Activated CD4-positive, alpha-beta T cell treated with anti-CD3 and anti-CD28 coated beads, Interleukin-2, amount 10 ng/mL, durations not matched to agents 7 days and 5 days (primary cell): Measurements from ENCODE around the gene NOTUM. TPM values are rescaled to one million over a fixed set of nuclear protein-coding genes. Genes with fewer than 3 reads are reported as not detected.
A peak's percentile ranks its signal among the peaks of the same experiment; 100 is the strongest.
"Not testable (repeated sequence)": the region's sequence is repeated elsewhere in the genome, so short reads cannot be mapped to it uniquely, and the experiment has no call there.

ENCODE experiments used
- CTCF ChIA-PET: fragments of 350-600 bp; sonication (Branson Sonifier 250); formaldehyde crosslinking; loops from one replicate; lab custom pipeline; 2021; ENCODE audit warnings: antibody characterized with exemption; lab: Charles Lee
- POLR2A ChIA-PET: fragments of 350-600 bp; sonication (Branson Sonifier 250); formaldehyde crosslinking; loops from one replicate; lab custom pipeline; 2021; ENCODE audit warnings: antibody characterized with exemption; lab: Charles Lee
- DNase-seq: peaks from one replicate; pipeline ENCODE4 v3.0.0-alpha.2; 2020
- H3K27ac Mint-ChIP-seq: one replicate; pipeline ENCODE4 v1.8.0; 2021; ENCODE audit warnings: mild to moderate bottlenecking, moderate library complexity, mixed read lengths
- H3K27me3 Mint-ChIP-seq: one replicate; pipeline ENCODE4 v1.8.0; 2021; ENCODE audit warnings: mixed read lengths
- H3K36me3 Mint-ChIP-seq: one replicate; pipeline ENCODE4 v1.8.0; 2021; ENCODE audit warnings: low read depth, mixed read lengths
- H3K4me1 Mint-ChIP-seq: one replicate; pipeline ENCODE4 v1.8.0; 2021; ENCODE audit warnings: mixed read lengths
- H3K4me3 Mint-ChIP-seq: one replicate; pipeline ENCODE4 v1.8.0; 2021; ENCODE audit warnings: mild to moderate bottlenecking, moderate library complexity, mixed read lengths
- H3K9me3 Mint-ChIP-seq: one replicate; pipeline ENCODE4 v1.8.0; 2021; ENCODE audit warnings: mixed read lengths
- total RNA-seq, 2 experiments: library from RNA; stranded (reverse); gene quantifications; one replicate each; pipeline ENCODE4 v1.2.3, GENCODE V29; 2021

NOTUM gene
- total RNA-seq, 2 experiments from 2014 or later = 0.23 to 0.55 TPM

DNA sequence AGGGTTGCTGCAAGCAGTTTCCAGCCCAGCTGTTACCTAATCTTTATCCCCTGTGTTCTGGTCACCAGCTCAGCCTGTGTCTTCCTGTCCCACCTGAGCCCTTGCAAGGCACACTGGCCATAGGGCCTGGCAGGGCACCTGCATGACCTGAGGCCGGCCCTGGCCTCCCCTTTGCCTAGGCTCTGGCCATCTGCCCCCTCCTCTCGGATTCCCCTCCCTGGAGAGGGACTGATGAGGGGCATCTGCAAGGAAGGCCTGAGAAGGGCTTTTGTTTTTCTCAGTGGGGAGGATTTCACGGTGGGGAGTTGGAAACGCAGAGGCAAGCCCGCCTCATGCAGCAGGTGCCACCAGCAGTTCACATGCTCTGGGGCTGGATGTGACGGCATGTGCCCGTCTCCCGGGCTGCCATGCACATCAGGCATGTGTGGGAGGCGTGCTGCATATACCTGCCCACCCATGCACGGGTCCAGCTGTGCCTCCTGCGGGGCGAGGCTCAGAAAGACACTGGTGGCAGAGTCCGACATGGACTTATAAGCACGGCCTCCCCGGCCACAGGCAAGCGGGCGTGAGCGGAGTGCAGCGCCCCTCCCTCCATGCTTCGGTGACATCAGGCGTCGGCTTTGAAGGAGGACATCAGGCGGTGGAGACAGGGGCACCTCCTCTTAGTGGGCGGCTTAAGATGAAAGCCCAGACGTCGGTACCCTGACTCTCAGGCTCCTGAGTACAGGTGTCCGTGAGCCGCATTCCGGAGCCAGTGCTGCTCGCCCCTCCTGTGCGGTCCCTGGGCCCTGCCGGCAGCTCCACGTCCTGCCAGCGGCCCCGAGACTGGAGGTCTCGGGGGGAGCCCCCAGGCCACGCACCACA is 33.0 kb upstream of the NOTUM start:
- Mint-ChIP-seq H3K9me3 (no peaks in the 10 kb centered on the region), H3K27ac (no peak overlapping the region), H3K4me3 (no peak overlapping the region), H3K4me1 (peaks cover 2% of the 10 kb centered on the region), H3K27me3 (no peaks in the 10 kb centered on the region), H3K36me3 (no peaks in the 10 kb centered on the region)
- ChIA-PET CTCF (interaction anchor here (1.1 kb wide), 1 partner anchor 232 kb away, joined by 5 read pairs; no protein-coding TSS in a partner anchor), POLR2A (no interaction called here)
- DNase-seq = no peak

- no peaks in the 10 kb centered on the region for H3K9me3 Mint-ChIP-seq
- H3K36me3 Mint-ChIP-seq = peaks cover 1% of the 10 kb centered on the region
- ChIA-PET CTCF (interaction anchor here (0.5 kb wide), 1 partner anchor 438 kb away, joined by 3 read pairs; no protein-coding TSS in a partner anchor), POLR2A (no interaction called here)
- H3K27me3 Mint-ChIP-seq = no peaks in the 10 kb centered on the region
- H3K4me1 Mint-ChIP-seq = peaks cover 2% of the 10 kb centered on the region
- no peak overlapping the region for H3K27ac Mint-ChIP-seq
- H3K4me3 Mint-ChIP-seq = no peak overlapping the region
- DNase-seq = no peak
Measured at GRCh38 chr17:81992306-81993102, 31.5 kb upstream of the NOTUM start.

GRCh38 chr17:81991684-81992305 is 30.8 kb upstream of the NOTUM start:
- no peak for DNase-seq
- CTCF ChIA-PET = no interaction called here
- H3K27ac Mint-ChIP-seq = no peak overlapping the region
- no peaks in the 10 kb centered on the region for H3K27me3 Mint-ChIP-seq
- peaks cover 1% of the 10 kb centered on the region for H3K36me3 Mint-ChIP-seq
- no peak overlapping the region for H3K4me3 Mint-ChIP-seq
- POLR2A ChIA-PET = no interaction called here
- peaks cover 4% of the 10 kb centered on the region for H3K4me1 Mint-ChIP-seq
- H3K9me3 Mint-ChIP-seq = no peaks in the 10 kb centered on the region

DNA sequence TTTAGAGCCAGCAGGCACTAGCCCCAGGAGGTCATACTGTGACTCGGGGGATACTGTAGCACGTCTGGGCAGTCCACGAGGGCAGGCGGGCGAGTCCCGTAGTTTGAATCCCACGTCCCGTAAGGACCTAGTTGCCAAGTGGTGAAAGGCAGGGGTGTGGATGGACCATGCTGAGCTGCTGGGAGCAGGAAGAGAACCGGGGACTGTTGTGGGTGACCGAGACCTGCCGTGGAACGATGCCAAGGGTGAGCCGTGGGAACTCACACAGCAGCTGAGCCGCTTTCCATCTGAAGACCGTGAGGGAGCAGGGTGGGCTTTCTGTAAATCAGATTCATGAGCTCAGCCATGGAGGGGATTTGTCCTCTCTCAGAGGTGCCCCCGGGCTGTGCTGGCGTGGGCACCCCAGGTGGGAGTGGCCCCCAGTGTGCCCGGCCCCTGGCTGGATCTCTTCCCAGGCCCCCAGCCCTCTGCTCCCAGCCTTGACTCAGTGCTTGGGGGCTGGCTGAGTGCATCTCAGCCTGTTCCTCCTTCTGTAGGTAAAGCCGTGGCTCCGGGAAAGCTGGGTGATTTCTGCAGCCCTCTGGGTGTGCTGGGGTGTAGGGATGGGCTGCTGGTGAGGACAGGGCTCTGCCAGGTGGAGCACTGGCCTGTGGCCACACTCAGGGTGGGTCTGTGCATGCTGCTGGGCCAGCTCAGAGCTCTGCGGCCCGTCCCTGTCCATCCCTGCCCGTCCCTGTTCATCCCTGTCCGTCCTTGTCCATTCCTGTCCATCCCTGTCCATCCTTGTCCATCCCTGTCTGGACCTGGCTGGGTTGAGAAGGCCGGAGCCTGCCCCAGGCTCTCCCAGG is 30.1 kb upstream of the NOTUM start:
- H3K36me3 Mint-ChIP-seq = peaks cover 6% of the 10 kb centered on the region
- no peak overlapping the region for H3K4me3 Mint-ChIP-seq
- no peak overlapping the region for H3K27ac Mint-ChIP-seq
- no peaks in the 10 kb centered on the region for H3K27me3 Mint-ChIP-seq
- ChIA-PET POLR2A (no interaction called here), CTCF (interaction anchor here (0.9 to 1.7 kb wide), 2 partner anchors 13 to 31 kb away, joined by 3 read pairs; no protein-coding TSS in a partner anchor)
- no peaks in the 10 kb centered on the region for H3K9me3 Mint-ChIP-seq
- no peak for DNase-seq
- H3K4me1 Mint-ChIP-seq = peaks cover 4% of the 10 kb centered on the region

GRCh38 chr17:81987161-81987770 is 26.3 kb upstream of the NOTUM start:
- peaks cover 19% of the 10 kb centered on the region for H3K4me1 Mint-ChIP-seq
- no peaks in the 10 kb centered on the region for H3K27me3 Mint-ChIP-seq
- ChIA-PET POLR2A (no interaction called here), CTCF (no interaction called here)
- no peaks in the 10 kb centered on the region for H3K9me3 Mint-ChIP-seq
- no peak for DNase-seq
- no peak overlapping the region for H3K4me3 Mint-ChIP-seq
- peaks cover 19% of the 10 kb centered on the region for H3K36me3 Mint-ChIP-seq
- no peak overlapping the region for H3K27ac Mint-ChIP-seq

GRCh38 chr17:81986606-81987005 is 25.6 kb upstream of the NOTUM start:
- peaks cover 19% of the 10 kb centered on the region for H3K36me3 Mint-ChIP-seq
- no peak overlapping the region for H3K4me3 Mint-ChIP-seq
- CTCF ChIA-PET = interaction anchor here (1.1 kb wide), 1 partner anchor 27 kb away, joined by 4 read pairs; no protein-coding TSS in a partner anchor
- H3K27me3 Mint-ChIP-seq = no peaks in the 10 kb centered on the region
- POLR2A ChIA-PET = no interaction called here
- no peaks in the 10 kb centered on the region for H3K9me3 Mint-ChIP-seq
- no peak for DNase-seq
- no peak overlapping the region for H3K27ac Mint-ChIP-seq
- peaks cover 23% of the 10 kb centered on the region for H3K4me1 Mint-ChIP-seq

DNA sequence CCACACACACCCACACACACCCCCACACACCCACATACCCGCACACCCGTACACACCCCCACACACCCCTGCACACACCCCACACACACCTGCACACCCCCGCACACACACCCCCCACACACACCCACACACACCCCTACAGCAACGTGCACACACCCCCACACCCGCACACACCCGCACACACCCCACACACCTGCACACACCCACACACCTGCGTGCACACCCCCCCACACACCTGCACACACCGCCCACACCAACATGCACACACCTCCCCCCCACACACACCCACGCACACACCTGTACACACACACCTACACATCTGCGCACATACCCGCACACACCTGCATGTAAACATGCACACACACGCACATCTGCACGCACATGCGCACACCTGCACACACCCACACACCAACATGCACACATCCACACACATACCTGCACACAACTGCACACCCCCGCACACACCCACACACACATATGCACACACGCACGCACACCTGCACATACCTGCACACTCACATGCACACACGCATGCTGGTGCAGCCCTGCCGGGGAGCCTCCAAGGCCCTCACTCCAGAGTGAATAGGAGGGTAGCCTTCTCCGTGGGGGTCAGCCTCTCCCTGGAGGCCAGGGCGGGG is 23.9 kb upstream of the NOTUM start:
- no peaks in the 10 kb centered on the region for H3K27me3 Mint-ChIP-seq
- H3K9me3 Mint-ChIP-seq = no peaks in the 10 kb centered on the region
- CTCF ChIA-PET = interaction anchor here (0.9 to 1.0 kb wide), 2 partner anchors 8 to 36 kb away, joined by 3 to 4 read pairs; no protein-coding TSS in a partner anchor
- POLR2A ChIA-PET = no interaction called here
- H3K4me3 Mint-ChIP-seq = no peak overlapping the region
- DNase-seq = no peak
- peak overlapping the region; percentile 2 for H3K27ac Mint-ChIP-seq
- peaks cover 35% of the 10 kb centered on the region for H3K4me1 Mint-ChIP-seq
- peaks cover 27% of the 10 kb centered on the region for H3K36me3 Mint-ChIP-seq

DNA sequence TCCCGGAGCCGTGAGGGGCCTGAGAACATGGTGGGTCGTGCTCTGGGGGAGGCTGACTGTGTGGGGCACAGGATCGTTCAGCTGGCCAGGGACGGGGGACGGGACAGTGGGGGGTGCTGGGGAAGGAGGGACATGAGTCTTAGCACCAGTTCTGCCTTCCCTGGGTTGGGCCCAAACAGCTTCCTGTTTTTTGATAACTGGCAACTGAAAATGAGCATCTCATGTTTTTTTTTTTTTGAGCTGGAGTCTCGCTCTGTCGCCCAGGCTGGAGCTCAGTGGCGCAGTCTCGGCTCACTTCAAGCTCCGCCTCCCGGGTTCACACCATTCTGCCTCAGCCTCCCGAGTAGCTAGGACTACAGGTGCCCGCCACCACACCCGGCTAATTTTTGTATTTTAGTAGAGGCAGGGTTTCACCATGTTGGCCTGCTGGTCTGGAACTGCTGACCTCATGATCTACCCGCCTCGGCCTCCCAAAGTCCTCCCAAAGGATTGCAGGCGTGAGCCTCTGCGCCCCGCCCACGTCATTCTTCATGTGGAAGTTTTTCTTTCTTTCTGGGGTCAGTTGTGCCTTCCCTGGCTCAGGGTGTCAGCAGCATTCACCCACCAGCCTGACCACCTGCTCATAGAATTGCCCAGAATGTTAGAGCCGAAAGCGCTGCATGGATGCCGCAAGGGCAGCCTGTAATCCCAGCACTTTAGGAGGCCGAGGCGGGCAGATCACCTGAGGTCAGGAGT is 22.8 kb upstream of the NOTUM start:
- H3K4me3 Mint-ChIP-seq = no peak overlapping the region
- H3K27ac Mint-ChIP-seq = no peak overlapping the region
- H3K4me1 Mint-ChIP-seq = peaks cover 45% of the 10 kb centered on the region
- no peaks in the 10 kb centered on the region for H3K27me3 Mint-ChIP-seq
- CTCF ChIA-PET = interaction anchor here (0.6 to 1.5 kb wide), 3 partner anchors 47 to 678 kb away, joined by 3 read pairs; no protein-coding TSS in a partner anchor
- no peaks in the 10 kb centered on the region for H3K9me3 Mint-ChIP-seq
- POLR2A ChIA-PET = no interaction called here
- no peak for DNase-seq
- H3K36me3 Mint-ChIP-seq = peaks cover 34% of the 10 kb centered on the region

DNA sequence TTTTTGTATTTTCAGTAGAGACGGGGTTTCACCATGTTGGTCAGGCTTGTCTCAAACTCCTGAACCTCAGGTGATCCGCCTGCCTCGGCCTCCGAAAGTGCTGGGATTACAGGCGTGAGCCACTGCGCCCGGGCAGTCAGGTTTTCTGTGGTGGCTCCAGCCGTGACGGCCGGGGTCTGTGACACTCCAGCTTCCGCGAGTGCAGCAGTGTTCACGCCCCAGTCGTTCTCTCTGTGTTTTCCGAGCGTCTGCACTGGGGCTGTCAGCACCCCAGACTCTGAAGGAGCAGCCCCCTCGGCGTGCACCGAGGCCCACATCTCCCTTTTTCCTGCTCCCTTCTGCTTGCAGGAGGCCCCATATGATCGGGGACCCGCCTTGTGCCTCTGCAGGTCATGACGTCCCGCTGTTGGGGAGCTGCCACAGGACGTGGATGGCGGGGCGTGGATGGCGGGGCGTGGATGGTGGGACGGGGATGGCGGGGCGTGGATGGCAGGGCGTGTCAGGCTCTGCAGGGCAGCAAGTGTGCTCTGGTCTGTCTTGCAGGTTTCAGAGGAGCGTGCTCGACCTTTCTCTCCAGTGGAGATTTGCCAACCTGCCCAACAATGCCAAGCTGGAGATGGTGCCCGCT is 22.1 kb upstream of the NOTUM start:
- peaks cover 36% of the 10 kb centered on the region for H3K36me3 Mint-ChIP-seq
- H3K27me3 Mint-ChIP-seq = no peaks in the 10 kb centered on the region
- no peak overlapping the region for H3K4me3 Mint-ChIP-seq
- H3K4me1 Mint-ChIP-seq = peaks cover 49% of the 10 kb centered on the region
- ChIA-PET POLR2A (no interaction called here), CTCF (interaction anchor here (0.6 to 1.5 kb wide), 4 partner anchors 47 to 678 kb away, joined by 3 to 4 read pairs (median 3); partner anchors contain the start of gene DCXR)
- no peak for DNase-seq
- H3K27ac Mint-ChIP-seq = no peak overlapping the region
- no peaks in the 10 kb centered on the region for H3K9me3 Mint-ChIP-seq

GRCh38 chr17:81981511-81981910 is 20.5 kb upstream of the NOTUM start:
- H3K4me3 Mint-ChIP-seq, H3K9me3 Mint-ChIP-seq, H3K27me3 Mint-ChIP-seq, H3K27ac Mint-ChIP-seq, CTCF ChIA-PET, DNase-seq, POLR2A ChIA-PET: not testable (repeated sequence)
- Mint-ChIP-seq H3K4me1 (peaks cover 51% of the 10 kb centered on the region), H3K36me3 (peaks cover 32% of the 10 kb centered on the region)
